ENCODE data around the gene CAPN5.
A peak's percentile ranks its signal among the peaks of the same experiment; 100 is the strongest.

CAPN5 gene

DNA sequence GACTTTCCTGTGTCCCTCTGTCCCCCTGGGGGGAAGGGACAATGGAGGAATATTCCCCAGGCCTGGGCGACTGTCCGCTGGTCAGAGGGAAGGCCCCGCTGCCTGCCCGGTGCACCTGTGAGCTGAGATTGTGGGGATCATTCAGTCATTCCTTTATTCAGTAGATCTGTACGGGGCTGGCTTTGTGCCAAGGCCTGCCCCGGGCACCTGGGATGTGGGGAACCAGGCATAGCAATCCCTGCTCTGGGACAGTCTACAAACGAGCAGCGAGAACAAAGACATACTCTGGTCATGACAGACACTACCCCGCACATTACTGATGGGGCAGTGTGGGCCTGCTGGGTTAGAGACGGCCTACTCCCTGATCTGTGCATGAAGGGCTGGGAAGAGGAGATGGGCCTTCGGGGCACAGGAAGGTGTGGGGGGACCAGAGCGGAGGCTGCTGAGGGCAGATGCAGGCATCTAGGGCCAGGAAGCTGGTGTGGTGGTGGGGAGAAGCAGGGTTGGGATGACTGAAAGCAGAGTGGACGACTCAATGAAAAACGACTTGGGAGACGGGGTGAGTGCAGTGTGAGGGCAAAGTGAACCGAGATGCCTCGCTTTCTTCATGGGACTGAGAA is 59.5 kb downstream of the CAPN5 start:
- no peak overlapping the region for H2BK120ac ChIP-seq (ENCODE audit: insufficient read depth, low read length, poor library complexity)
- WGBS (ENCODE audit: extremely low coverage, insufficient coverage, insufficient read length), result no CpG with 5 or more reads among the region's 17 CpGs

DNA sequence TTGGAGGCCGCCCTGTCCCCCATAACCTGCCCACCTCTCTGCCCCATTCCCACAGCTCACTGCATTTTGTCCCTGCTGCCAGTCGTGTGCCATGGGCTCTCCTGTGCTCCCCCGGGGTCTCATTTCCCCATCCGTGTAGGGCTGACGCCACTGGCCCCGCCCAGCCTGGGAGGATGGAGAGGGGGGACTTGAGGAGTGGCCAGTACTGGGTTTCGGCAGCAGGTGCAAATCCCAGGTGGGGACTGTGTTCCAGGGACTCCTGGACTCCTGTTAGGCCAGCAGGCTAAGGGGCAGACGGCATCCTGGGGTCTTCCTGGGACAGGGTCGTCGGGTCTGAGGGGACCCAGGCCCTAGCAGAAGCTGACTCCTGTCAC is 60.1 kb downstream of the CAPN5 start:
- H3K4me1 ChIP-seq (ENCODE audit: control insufficient read depth in 1 of 2, insufficient read depth in 2 of 2, low read length in 2 of 2), result peaks cover 9 to 10% of the 10 kb centered on the region in 2 experiments
- H2BK12ac ChIP-seq (ENCODE audit: low read length), result no peak overlapping the region
- no peak overlapping the region for H2AFZ ChIP-seq (ENCODE audit: insufficient read depth, low read length, poor library complexity)
- no peaks in the 10 kb centered on the region for H3K27me3 ChIP-seq (ENCODE audit: insufficient read depth, low read length)
- H3K18ac ChIP-seq (ENCODE audit: low read length), result no peak overlapping the region
- H3K79me2 ChIP-seq (ENCODE audit: control insufficient read depth, insufficient read depth, low read length, poor library complexity), result no peaks in the 10 kb centered on the region
- H3K9me3 ChIP-seq (ENCODE audit: insufficient read depth, low read depth, low read length), result peaks cover 2% of the 10 kb centered on the region
- H3K4ac ChIP-seq (ENCODE audit: low read depth, low read length), result no peak overlapping the region
- H3K4me3 ChIP-seq (ENCODE audit: low read depth, low read length), result no peak overlapping the region
- H3K27ac ChIP-seq (ENCODE audit: low read depth, low read length), result no peak overlapping the region
- H3K14ac ChIP-seq (ENCODE audit: low read length), result no peak overlapping the region
- H3K9ac ChIP-seq (ENCODE audit: low read length), result no peak overlapping the region
- H3K79me1 ChIP-seq (ENCODE audit: low read length), result no peaks in the 10 kb centered on the region
- peaks cover 0 to 1% of the 10 kb centered on the region in 2 experiments for H3K36me3 ChIP-seq (ENCODE audit: control insufficient read depth in 1 of 2, insufficient read depth in 2 of 2, low read length in 2 of 2)
- H3K23ac ChIP-seq (ENCODE audit: low read length), result no peak overlapping the region
- H2BK120ac ChIP-seq (ENCODE audit: insufficient read depth, low read length, poor library complexity), result no peak overlapping the region
- H4K91ac ChIP-seq (ENCODE audit: low read depth, low read length), result no peak overlapping the region
- H2AK5ac ChIP-seq (ENCODE audit: low read length), result no peak overlapping the region
- no peak overlapping the region for H2BK5ac ChIP-seq (ENCODE audit: low read depth, low read length, poor library complexity)
- no CpG with 5 or more reads among the region's 10 CpGs for WGBS (ENCODE audit: extremely low coverage, insufficient coverage, insufficient read length)
- H3K4me2 ChIP-seq (ENCODE audit: low read length), result peak overlapping the region; percentile 67
- no peak overlapping the region for H4K8ac ChIP-seq (ENCODE audit: low read depth, low read length)
- no peak overlapping the region for H4K12ac ChIP-seq (ENCODE audit: low read depth, low read length)
- no peak for DNase-seq

More for the DNA sequence above, 59.5 kb downstream of the CAPN5 start:
- Histone ChIP-seq H3K9ac (ENCODE audit: low read length) (peak overlapping the region; percentile 6), H2BK12ac (ENCODE audit: low read length) (no peak overlapping the region), H3K79me2 (ENCODE audit: control insufficient read depth, insufficient read depth, low read length, poor library complexity) (no peaks in the 10 kb centered on the region), H2AFZ (ENCODE audit: insufficient read depth, low read length, poor library complexity) (no peak overlapping the region), H2AK5ac (ENCODE audit: low read length) (no peak overlapping the region), H3K9me3 (ENCODE audit: insufficient read depth, low read depth, low read length) (peaks cover 2% of the 10 kb centered on the region), H3K18ac (ENCODE audit: low read length) (no peak overlapping the region), H3K79me1 (ENCODE audit: low read length) (no peaks in the 10 kb centered on the region), H3K27ac (ENCODE audit: low read depth, low read length) (no peak overlapping the region), H3K23ac (ENCODE audit: low read length) (no peak overlapping the region), H4K12ac (ENCODE audit: low read depth, low read length) (no peak overlapping the region), H3K4me1 (ENCODE audit: control insufficient read depth in 1 of 2, insufficient read depth in 2 of 2, low read length in 2 of 2) (peaks cover 9 to 10% of the 10 kb centered on the region in 2 experiments), H2BK5ac (ENCODE audit: low read depth, low read length, poor library complexity) (no peak overlapping the region), H4K91ac (ENCODE audit: low read depth, low read length) (no peak overlapping the region), H3K36me3 (ENCODE audit: control insufficient read depth in 1 of 2, insufficient read depth in 2 of 2, low read length in 2 of 2) (peaks cover 0 to 1% of the 10 kb centered on the region in 2 experiments), H3K14ac (ENCODE audit: low read length) (no peak overlapping the region), H3K4me2 (ENCODE audit: low read length) (no peak overlapping the region), H3K27me3 (ENCODE audit: insufficient read depth, low read length) (no peaks in the 10 kb centered on the region), H3K4ac (ENCODE audit: low read depth, low read length) (no peak overlapping the region), H3K4me3 (ENCODE audit: low read depth, low read length) (no peak overlapping the region), H4K8ac (ENCODE audit: low read depth, low read length) (no peak overlapping the region)
- DNase-seq, result no peak

DNA sequence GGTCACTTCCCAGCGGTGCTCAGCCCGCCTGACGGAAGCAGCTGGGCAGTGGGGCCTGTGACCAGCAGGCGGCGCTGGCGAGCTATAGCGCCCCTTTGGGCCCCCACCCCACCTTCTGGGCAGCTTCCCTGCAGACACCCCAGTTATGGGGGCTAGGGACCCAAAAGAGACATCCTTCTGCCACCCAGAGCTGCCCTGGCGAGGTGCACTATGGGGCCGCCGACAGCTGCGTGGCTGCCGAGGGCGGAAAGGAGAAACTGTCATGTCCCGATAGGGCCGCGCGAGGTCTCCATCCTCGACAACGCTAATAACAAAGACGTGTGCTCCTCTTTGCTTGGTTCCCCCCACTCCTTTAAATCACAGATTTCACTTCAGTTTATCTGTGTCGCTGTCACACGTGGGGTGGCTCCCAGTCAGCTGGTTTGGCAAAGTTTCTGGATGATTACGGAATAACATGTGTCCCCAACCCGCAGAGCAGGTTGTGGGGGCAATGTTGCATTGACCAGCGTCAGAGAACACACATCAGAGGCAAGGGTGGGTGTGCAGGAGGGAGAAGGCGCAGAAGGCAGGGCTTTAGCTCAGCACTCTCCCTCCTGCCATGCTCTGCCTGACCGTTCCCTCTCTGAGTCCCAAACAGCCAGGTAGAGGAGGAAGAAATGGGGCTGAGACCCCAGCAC is 60.6 kb downstream of the CAPN5 start:
- no peak overlapping the region for H4K91ac ChIP-seq (ENCODE audit: low read depth, low read length)
- H2AFZ ChIP-seq (ENCODE audit: insufficient read depth, low read length, poor library complexity), result peak overlapping the region; percentile 42
- no CpG with 5 or more reads among the region's 27 CpGs for WGBS (ENCODE audit: extremely low coverage, insufficient coverage, insufficient read length)
- no peak overlapping the region for H4K12ac ChIP-seq (ENCODE audit: low read depth, low read length)
- H3K79me1 ChIP-seq (ENCODE audit: low read length), result no peaks in the 10 kb centered on the region
- no peak overlapping the region for H3K4me3 ChIP-seq (ENCODE audit: low read depth, low read length)
- no peak overlapping the region for H2BK120ac ChIP-seq (ENCODE audit: insufficient read depth, low read length, poor library complexity)
- no peak overlapping the region for H2BK5ac ChIP-seq (ENCODE audit: low read depth, low read length, poor library complexity)
- H2BK12ac ChIP-seq (ENCODE audit: low read length), result no peak overlapping the region
- peak in 1 of 2 donors; percentile 50 for DNase-seq
- H3K4ac ChIP-seq (ENCODE audit: low read depth, low read length), result no peak overlapping the region
- H3K23ac ChIP-seq (ENCODE audit: low read length), result no peak overlapping the region
- H2AK5ac ChIP-seq (ENCODE audit: low read length), result no peak overlapping the region
- no peaks in the 10 kb centered on the region for H3K79me2 ChIP-seq (ENCODE audit: control insufficient read depth, insufficient read depth, low read length, poor library complexity)
- no peak overlapping the region for H3K27ac ChIP-seq (ENCODE audit: low read depth, low read length)
- H3K9ac ChIP-seq (ENCODE audit: low read length), result no peak overlapping the region
- H3K14ac ChIP-seq (ENCODE audit: low read length), result no peak overlapping the region
- peaks cover 0 to 1% of the 10 kb centered on the region in 2 experiments for H3K36me3 ChIP-seq (ENCODE audit: control insufficient read depth in 1 of 2, insufficient read depth in 2 of 2, low read length in 2 of 2)
- peaks cover 2% of the 10 kb centered on the region for H3K9me3 ChIP-seq (ENCODE audit: insufficient read depth, low read depth, low read length)
- H3K27me3 ChIP-seq (ENCODE audit: insufficient read depth, low read length), result no peaks in the 10 kb centered on the region
- H3K4me2 ChIP-seq (ENCODE audit: low read length), result peak overlapping the region; percentile 67
- peaks cover 9 to 10% of the 10 kb centered on the region in 2 experiments for H3K4me1 ChIP-seq (ENCODE audit: control insufficient read depth in 1 of 2, insufficient read depth in 2 of 2, low read length in 2 of 2)
- no peak overlapping the region for H3K18ac ChIP-seq (ENCODE audit: low read length)
- no peak overlapping the region for H4K8ac ChIP-seq (ENCODE audit: low read depth, low read length)

DNA sequence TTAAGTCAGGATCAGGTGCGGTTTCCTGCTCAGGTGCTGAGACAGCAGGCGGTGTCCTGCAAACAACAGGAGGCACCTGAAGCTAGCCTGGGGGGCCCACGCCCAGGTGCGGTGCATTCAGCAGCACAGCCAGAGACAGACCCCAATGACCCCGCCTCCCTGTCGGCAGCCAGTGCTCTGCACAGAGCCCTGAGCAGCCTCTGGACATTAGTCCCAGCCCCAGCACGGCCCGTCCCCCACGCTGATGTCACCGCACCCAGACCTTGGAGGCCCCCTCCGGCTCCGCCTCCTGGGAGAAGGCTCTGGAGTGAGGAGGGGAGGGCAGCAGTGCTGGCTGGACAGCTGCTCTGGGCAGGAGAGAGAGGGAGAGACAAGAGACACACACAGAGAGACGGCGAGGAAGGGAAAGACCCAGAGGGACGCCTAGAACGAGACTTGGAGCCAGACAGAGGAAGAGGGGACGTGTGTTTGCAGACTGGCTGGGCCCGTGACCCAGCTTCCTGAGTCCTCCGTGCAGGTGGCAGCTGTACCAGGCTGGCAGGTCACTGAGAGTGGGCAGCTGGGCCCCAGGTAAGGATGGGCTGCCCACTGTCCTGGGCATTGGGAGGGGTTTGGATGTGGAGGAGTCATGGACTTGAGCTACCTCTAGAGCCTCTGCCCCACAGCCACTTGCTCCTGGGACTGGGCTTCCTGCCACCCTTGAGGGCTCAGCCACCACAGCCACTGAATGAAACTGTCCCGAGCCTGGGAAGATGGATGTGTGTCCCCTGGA is 61.3 kb downstream of the CAPN5 start, which contains the start of gene MYO7A:
Gene MYO7A, plus strand, starts transcription at position 327 of the 772 bp plus-strand sequence. CDS start 2,389 bp downstream, outside the sequence.
- no peaks in the 10 kb centered on the region for H3K79me1 ChIP-seq (ENCODE audit: low read length)
- H3K4me1 ChIP-seq (ENCODE audit: control insufficient read depth in 1 of 2, insufficient read depth in 2 of 2, low read length in 2 of 2), result peaks cover 9 to 10% of the 10 kb centered on the region in 2 experiments
- H3K4me2 ChIP-seq (ENCODE audit: low read length), result peak within 1 kb of the TSS; percentile 67
- H2AFZ ChIP-seq (ENCODE audit: insufficient read depth, low read length, poor library complexity), result peak within 1 kb of the TSS; percentile 42
- no peak within 1 kb of the TSS for H4K91ac ChIP-seq (ENCODE audit: low read depth, low read length)
- no peaks in the 10 kb centered on the region for H3K36me3 ChIP-seq (ENCODE audit: control insufficient read depth in 1 of 2, insufficient read depth in 2 of 2, low read length in 2 of 2)
- H3K9me3 ChIP-seq (ENCODE audit: insufficient read depth, low read depth, low read length), result peaks cover 2% of the 10 kb centered on the region
- H4K12ac ChIP-seq (ENCODE audit: low read depth, low read length), result no peak within 1 kb of the TSS
- no peak within 1 kb of the TSS for H2AK5ac ChIP-seq (ENCODE audit: low read length)
- DNase-seq, result peak; percentile 21 to 39
- H3K14ac ChIP-seq (ENCODE audit: low read length), result no peak within 1 kb of the TSS
- no peak within 1 kb of the TSS for H3K9ac ChIP-seq (ENCODE audit: low read length)
- WGBS (ENCODE audit: extremely low coverage, insufficient coverage, insufficient read length), result no CpG with 5 or more reads among the region's 20 CpGs
- no peak within 1 kb of the TSS for H2BK120ac ChIP-seq (ENCODE audit: insufficient read depth, low read length, poor library complexity)
- no peaks in the 10 kb centered on the region for H3K79me2 ChIP-seq (ENCODE audit: control insufficient read depth, insufficient read depth, low read length, poor library complexity)
- no peak within 1 kb of the TSS for H3K4me3 ChIP-seq (ENCODE audit: low read depth, low read length)
- no peak within 1 kb of the TSS for H3K18ac ChIP-seq (ENCODE audit: low read length)
- H3K23ac ChIP-seq (ENCODE audit: low read length), result no peak within 1 kb of the TSS
- H3K27me3 ChIP-seq (ENCODE audit: insufficient read depth, low read length), result no peaks in the 10 kb centered on the region
- H2BK5ac ChIP-seq (ENCODE audit: low read depth, low read length, poor library complexity), result no peak within 1 kb of the TSS
- no peak within 1 kb of the TSS for H4K8ac ChIP-seq (ENCODE audit: low read depth, low read length)
- H2BK12ac ChIP-seq (ENCODE audit: low read length), result no peak within 1 kb of the TSS
- no peak within 1 kb of the TSS for H3K27ac ChIP-seq (ENCODE audit: low read depth, low read length)
- no peak within 1 kb of the TSS for H3K4ac ChIP-seq (ENCODE audit: low read depth, low read length)
